ENCODE results near the gene RBAK. TPM values are rescaled to one million over a fixed set of nuclear protein-coding genes. Genes with fewer than 3 reads are reported as not detected.
"Not testable (repeated sequence)": the region's sequence is repeated elsewhere in the genome, so short reads cannot be mapped to it uniquely, and the experiment has no call there.

Gene RBAK
- total RNA-seq, 4 donors from 2014 or later = 3.4 to 6.0 (median 4.2) TPM

GRCh38 chr7:5086256-5086655 is 40.6 kb downstream of the RBAK start:
- in situ Hi-C loops (cut with MboI; ENCODE audit: low sequenced_read_pairs in 4 of 4) = loop anchor here in 1 of 4 donors (10.0 kb wide), 1 partner anchor 281 kb away; no protein-coding TSS in a partner anchor
- no peak for ATAC-seq
- DNase-seq = no peak
- no peak for TF ChIP-seq POLR2A (IDR thresholded peaks at IDR 0.05)
- no peak overlapping the region for H3K4me3 ChIP-seq
- no peak overlapping the region for H3K27ac ChIP-seq
- intact Hi-C loops (cut with DNase I; ENCODE audit: low total_unique reads) = loop anchor here (10.0 kb wide), 2 partner anchors 111 to 291 kb away; no protein-coding TSS in a partner anchor
- peaks cover 0 to 6% (median 4%) of the 10 kb centered on the region in 3 donors for H3K27me3 ChIP-seq
- no peaks in the 10 kb centered on the region for H3K4me1 ChIP-seq
- H3K9me3 ChIP-seq = no peaks in the 10 kb centered on the region
- H3K36me3 ChIP-seq = no peaks in the 10 kb centered on the region

GRCh38 chr7:5088228-5088833 is 42.7 kb downstream of the RBAK start:
- not testable (repeated sequence) for DNase-seq, H3K36me3 ChIP-seq, H3K4me1 ChIP-seq, H3K27me3 ChIP-seq, H3K4me3 ChIP-seq, H3K9me3 ChIP-seq, ATAC-seq, H3K27ac ChIP-seq
- in situ Hi-C loops (cut with MboI; ENCODE audit: low sequenced_read_pairs in 4 of 4) (loop anchor here in 1 of 4 donors (10.0 kb wide), 1 partner anchor 284 kb away; no protein-coding TSS in a partner anchor), intact Hi-C loops (cut with DNase I; ENCODE audit: low total_unique reads) (loop anchor here (10.0 kb wide), 2 partner anchors 114 to 294 kb away; no protein-coding TSS in a partner anchor)

- no peak for ATAC-seq
- DNase-seq = no peak
- peaks cover 0 to 10% (median 0%) of the 10 kb centered on the region in 3 donors for H3K9me3 ChIP-seq
- intact Hi-C loops (cut with DNase I; ENCODE audit: low total_unique reads) = loop anchor here (10.0 kb wide), 2 partner anchors 114 to 294 kb away; no protein-coding TSS in a partner anchor
- peaks cover 0 to 6% (median 4%) of the 10 kb centered on the region in 3 donors for H3K27me3 ChIP-seq
- no peak overlapping the region for H3K4me3 ChIP-seq
- no peak overlapping the region for H3K27ac ChIP-seq
- H3K36me3 ChIP-seq = no peaks in the 10 kb centered on the region
- no peaks in the 10 kb centered on the region for H3K4me1 ChIP-seq
- TF ChIP-seq, protein P1, sequence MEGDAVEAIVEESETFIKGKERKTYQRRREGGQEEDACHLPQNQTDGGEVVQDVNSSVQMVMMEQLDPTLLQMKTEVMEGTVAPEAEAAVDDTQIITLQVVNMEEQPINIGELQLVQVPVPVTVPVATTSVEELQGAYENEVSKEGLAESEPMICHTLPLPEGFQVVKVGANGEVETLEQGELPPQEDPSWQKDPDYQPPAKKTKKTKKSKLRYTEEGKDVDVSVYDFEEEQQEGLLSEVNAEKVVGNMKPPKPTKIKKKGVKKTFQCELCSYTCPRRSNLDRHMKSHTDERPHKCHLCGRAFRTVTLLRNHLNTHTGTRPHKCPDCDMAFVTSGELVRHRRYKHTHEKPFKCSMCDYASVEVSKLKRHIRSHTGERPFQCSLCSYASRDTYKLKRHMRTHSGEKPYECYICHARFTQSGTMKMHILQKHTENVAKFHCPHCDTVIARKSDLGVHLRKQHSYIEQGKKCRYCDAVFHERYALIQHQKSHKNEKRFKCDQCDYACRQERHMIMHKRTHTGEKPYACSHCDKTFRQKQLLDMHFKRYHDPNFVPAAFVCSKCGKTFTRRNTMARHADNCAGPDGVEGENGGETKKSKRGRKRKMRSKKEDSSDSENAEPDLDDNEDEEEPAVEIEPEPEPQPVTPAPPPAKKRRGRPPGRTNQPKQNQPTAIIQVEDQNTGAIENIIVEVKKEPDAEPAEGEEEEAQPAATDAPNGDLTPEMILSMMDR (IDR thresholded peaks at IDR 0.05 in 4 of 5, conservative IDR thresholded peaks at IDR 0.05 in 1 of 5) = no peak
- no peak for TF ChIP-seq POLR2A (IDR thresholded peaks at IDR 0.05)
- in situ Hi-C loops (cut with MboI; ENCODE audit: low sequenced_read_pairs in 4 of 4) = loop anchor here in 1 of 4 donors (10.0 kb wide), 1 partner anchor 284 kb away; no protein-coding TSS in a partner anchor
These were observed 43.2 kb downstream of the RBAK start for GRCh38 chr7:5088906-5089305.

GRCh38 chr7:5093948-5094347 is 48.3 kb downstream of the RBAK start:
- Histone ChIP-seq H3K36me3 (no peaks in the 10 kb centered on the region), H3K4me1 (no peaks in the 10 kb centered on the region), H3K4me3 (no peak overlapping the region), H3K27me3 (no peaks in the 10 kb centered on the region), H3K27ac (no peak overlapping the region), H3K9me3 (peaks cover 0 to 26% (median 4%) of the 10 kb centered on the region in 3 donors)
- TF ChIP-seq POLR2A (IDR thresholded peaks at IDR 0.05) = no peak
- TF ChIP-seq, protein P1 (IDR thresholded peaks at IDR 0.05 in 4 of 5, conservative IDR thresholded peaks at IDR 0.05 in 1 of 5) = no peak
- DNase-seq = no peak
- intact Hi-C loops (cut with DNase I; ENCODE audit: low total_unique reads) (no loop called here), in situ Hi-C loops (cut with MboI; ENCODE audit: low sequenced_read_pairs in 4 of 4) (no loop called here)
- no peak for ATAC-seq

GRCh38 chr7:5094641-5095040 is 49.0 kb downstream of the RBAK start:
- no peaks in the 10 kb centered on the region for H3K36me3 ChIP-seq
- no peak overlapping the region for H3K27ac ChIP-seq
- intact Hi-C loops (cut with DNase I; ENCODE audit: low total_unique reads) = no loop called here
- in situ Hi-C loops (cut with MboI; ENCODE audit: low sequenced_read_pairs in 4 of 4) = no loop called here
- H3K4me1 ChIP-seq = no peaks in the 10 kb centered on the region
- H3K27me3 ChIP-seq = no peaks in the 10 kb centered on the region
- H3K9me3 ChIP-seq = peaks cover 0 to 28% (median 4%) of the 10 kb centered on the region in 3 donors
- TF ChIP-seq POLR2A (IDR thresholded peaks at IDR 0.05) = no peak
- TF ChIP-seq, protein P1 (IDR thresholded peaks at IDR 0.05 in 4 of 5, conservative IDR thresholded peaks at IDR 0.05 in 1 of 5) = no peak
- no peak overlapping the region for H3K4me3 ChIP-seq
- DNase-seq (no peak), ATAC-seq (no peak)

Measured in gastrocnemius medialis (tissue), 4 donors.